Muscle of leg (tissue), 11 donors: ENCODE results near the gene CPB2. TPM values are rescaled to one million over a fixed set of nuclear protein-coding genes. Genes with fewer than 3 reads are reported as not detected.

Source experiments
- DNase-seq: peaks from one replicate; pipeline ENCODE4 v3.0.0; 2013
- H3K27ac ChIP-seq: one replicate; pipeline ENCODE4 v1.5.1; 2013; ENCODE audit warnings: mild to moderate bottlenecking, low read length, control low read depth
- H3K27me3 ChIP-seq: one replicate; pipeline ENCODE4 v1.6.1; 2013; ENCODE audit warnings: low read length; ENCODE audit not compliant: control insufficient read depth, insufficient read depth
- H3K36me3 ChIP-seq: one replicate; pipeline ENCODE4 v1.6.1; 2013; ENCODE audit warnings: low read length; ENCODE audit not compliant: control insufficient read depth, insufficient read depth
- H3K4me1 ChIP-seq: one replicate; pipeline ENCODE4 v1.6.1; 2013; ENCODE audit warnings: low read length; ENCODE audit not compliant: control insufficient read depth, insufficient read depth
- H3K4me3 ChIP-seq: one replicate; pipeline ENCODE4 v1.5.1; 2013; ENCODE audit warnings: low read length, control low read depth
- H3K9me3 ChIP-seq: replicated peaks from 2 replicates; pipeline ENCODE4 v1.6.1; 2013; ENCODE audit warnings: low read depth, low read length; ENCODE audit not compliant: control insufficient read depth
- WGBS: methylation state at CpG from one replicate; pipeline ENCODE4 v1.1.5; 2013; ENCODE audit warnings: missing lambda C conversion rate; ENCODE audit not compliant: insufficient coverage; 5-methylcytosine and 5-hydroxymethylcytosine counted together
- polyA plus RNA-seq, 8 donors: library from polyadenylated mRNA; unstranded; fragments of 120-200 nt; gene quantifications; one replicate each; pipeline versions ENCODE4 v1.2.1 to v1.2.3, GENCODE V29; 2013; ENCODE audit warnings: inconsistent platforms in 1 of 8, low replicate concordance in 1 of 8; ENCODE audit not compliant: insufficient read length in 8 of 8, insufficient read depth in 1 of 8
- total RNA-seq: library from RNA; stranded (reverse); fragments of 120-200 nt; gene quantifications from one replicate; pipeline ENCODE4 v1.2.4, GENCODE V29; 2013

The CPB2 gene
- total and polyA plus RNA-seq, 9 donors: 0.09 to 0.54 (median 0.12) TPM; not detected in 4

DNA sequence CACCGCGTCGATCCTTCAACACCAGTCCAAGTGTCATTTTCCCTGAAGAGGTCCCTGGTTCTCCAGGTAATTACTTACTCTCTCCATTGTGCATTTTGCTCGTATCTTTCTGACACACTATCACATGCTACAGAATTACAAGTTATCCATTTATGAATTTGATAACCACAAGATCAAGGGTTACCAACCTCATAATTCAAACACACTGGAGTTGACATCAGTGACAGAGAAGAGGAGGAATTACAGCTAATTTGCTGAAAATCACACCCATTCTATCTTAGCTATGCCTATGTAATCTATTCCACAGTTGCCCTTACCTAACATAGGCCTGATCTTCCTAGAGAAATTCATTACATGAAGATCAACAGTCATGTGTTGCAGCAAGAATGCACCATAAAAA is 66.5 kb downstream of the CPB2 start:
- no peaks in the 10 kb centered on the region for H3K27me3 ChIP-seq
- H3K4me3 ChIP-seq: no peak overlapping the region
- H3K9me3 ChIP-seq: no peaks in the 10 kb centered on the region
- 100% methylated on average over 4 of the region's 4 CpGs for WGBS
- H3K4me1 ChIP-seq: no peaks in the 10 kb centered on the region
- DNase-seq: no peak
- H3K36me3 ChIP-seq: peaks cover 6% of the 10 kb centered on the region
- H3K27ac ChIP-seq: no peak overlapping the region

DNA sequence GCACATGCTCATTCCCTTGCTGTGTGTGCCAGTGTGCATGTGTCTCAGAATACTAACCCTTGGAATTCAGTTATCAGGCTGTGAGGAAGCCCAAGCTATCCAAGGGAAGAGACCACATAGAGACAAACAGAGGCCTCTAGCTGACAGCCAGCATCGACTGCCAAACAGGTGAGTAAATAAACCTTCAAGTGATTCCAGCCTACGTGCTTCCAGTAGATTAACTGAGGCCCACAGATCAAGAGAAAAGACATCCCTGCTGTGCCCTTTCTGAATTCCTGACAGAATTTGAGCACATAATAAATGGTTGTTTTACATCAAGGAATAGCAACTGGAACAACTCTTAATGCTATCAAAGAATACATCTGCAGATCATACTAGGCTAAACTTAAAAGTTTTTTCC is 69.8 kb downstream of the CPB2 start:
- Histone ChIP-seq H3K4me1 (no peaks in the 10 kb centered on the region), H3K27me3 (no peaks in the 10 kb centered on the region), H3K9me3 (no peaks in the 10 kb centered on the region), H3K4me3 (no peak overlapping the region), H3K27ac (no peak overlapping the region), H3K36me3 (peaks cover 6% of the 10 kb centered on the region)
- 100% methylated on average over 1 of the region's 2 CpGs for WGBS
- no peak for DNase-seq

DNA sequence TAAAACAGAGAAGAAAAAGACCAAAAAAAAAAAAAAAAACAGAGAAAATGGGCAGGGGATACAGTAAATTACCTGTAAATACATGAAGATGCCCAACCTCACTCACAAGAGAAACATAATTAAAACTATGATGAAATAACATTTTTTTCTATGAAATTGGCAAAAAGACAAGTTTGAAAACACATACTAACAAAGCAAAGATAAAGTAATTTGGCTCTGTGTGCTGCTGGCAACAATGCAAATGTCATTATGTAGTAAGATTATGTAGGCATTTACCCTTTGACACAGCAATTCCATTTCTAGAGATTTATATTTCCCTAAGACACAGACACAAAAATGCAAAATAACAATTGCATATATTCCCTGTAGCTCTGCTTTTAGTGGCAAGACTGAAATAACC is 72.5 kb downstream of the CPB2 start:
- Histone ChIP-seq H3K27me3 (no peaks in the 10 kb centered on the region), H3K4me3 (no peak overlapping the region), H3K27ac (no peak overlapping the region), H3K4me1 (no peaks in the 10 kb centered on the region), H3K9me3 (no peaks in the 10 kb centered on the region), H3K36me3 (peaks cover 3% of the 10 kb centered on the region)
- no peak for DNase-seq

DNA sequence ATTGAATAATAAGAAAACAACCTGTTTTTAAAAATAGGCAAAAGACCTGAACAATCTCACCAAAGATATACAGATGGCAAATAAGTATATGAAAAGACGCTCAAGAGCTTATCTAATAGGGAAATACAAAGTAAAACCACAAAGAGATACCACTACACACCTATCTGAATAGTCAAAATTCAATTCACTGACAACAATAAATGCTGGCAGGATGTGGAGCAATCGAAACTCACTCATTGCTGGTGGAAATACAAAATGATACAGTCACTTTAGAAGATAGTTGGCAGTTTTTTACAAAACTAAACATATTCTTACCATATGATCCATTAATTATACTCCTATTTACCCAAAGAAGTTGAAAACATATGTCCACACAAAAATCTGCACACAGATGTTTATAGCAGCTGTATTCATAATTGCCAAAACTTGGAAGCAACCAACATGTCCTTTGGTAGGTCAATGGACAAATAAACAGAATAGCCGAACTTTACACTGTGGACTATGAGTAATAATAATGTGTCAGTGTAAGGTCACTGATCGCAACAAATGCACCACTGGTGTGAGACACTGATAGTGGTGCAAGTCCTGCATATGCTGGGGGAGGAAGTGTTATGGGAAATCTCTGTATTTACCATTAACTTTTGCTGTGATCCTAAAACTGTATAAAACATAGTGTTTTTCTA is 73.1 kb downstream of the CPB2 start:
- no peak overlapping the region for H3K27ac ChIP-seq
- 89% methylated on average over 2 of the region's 4 CpGs for WGBS
- H3K27me3 ChIP-seq: no peaks in the 10 kb centered on the region
- no peak overlapping the region for H3K4me3 ChIP-seq
- no peak for DNase-seq
- no peaks in the 10 kb centered on the region for H3K9me3 ChIP-seq
- no peaks in the 10 kb centered on the region for H3K4me1 ChIP-seq
- H3K36me3 ChIP-seq: peaks cover 3% of the 10 kb centered on the region

DNA sequence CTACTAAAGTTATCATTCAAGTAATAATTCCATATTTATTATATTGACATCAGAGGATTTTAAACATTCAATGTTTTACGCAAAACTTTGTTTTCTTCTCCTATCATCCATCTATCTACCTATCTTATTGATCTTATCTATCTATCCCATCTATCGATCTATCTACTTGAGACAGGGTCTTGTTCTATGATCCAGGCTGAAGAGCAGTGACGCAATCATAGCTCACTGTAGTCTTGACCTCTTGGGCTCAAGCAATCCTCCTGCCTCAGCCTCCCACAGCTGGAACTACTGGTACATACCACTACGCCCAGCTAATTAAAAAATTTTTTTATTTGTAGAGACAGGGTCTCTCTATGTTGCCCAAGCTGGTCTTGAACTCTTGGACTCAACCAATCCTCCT is 79.7 kb downstream of the CPB2 start:
- H3K4me3 ChIP-seq: no peak overlapping the region
- H3K27me3 ChIP-seq: no peaks in the 10 kb centered on the region
- WGBS: 100% methylated on average over 2 of the region's 4 CpGs
- H3K4me1 ChIP-seq: no peaks in the 10 kb centered on the region
- H3K36me3 ChIP-seq: peaks cover 2% of the 10 kb centered on the region
- DNase-seq: no peak
- no peaks in the 10 kb centered on the region for H3K9me3 ChIP-seq
- no peak overlapping the region for H3K27ac ChIP-seq

DNA sequence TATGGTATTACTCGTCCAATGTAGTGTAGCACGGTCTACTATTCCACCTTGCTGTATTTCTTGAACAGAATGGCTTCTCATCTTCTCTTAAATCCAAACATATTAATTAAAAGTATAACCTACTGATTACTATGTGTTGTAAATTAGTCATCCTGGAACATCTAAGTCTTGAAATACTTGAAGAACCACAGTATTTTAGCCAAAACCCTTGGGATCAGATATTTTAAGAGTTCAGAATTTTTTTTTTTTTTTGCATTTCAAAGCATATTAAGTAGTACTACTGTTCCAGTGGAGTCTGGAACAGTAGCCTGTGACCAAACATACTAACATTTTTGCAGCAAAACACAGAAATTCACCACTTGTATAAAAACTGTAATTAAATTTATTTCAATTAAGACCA is 82.4 kb downstream of the CPB2 start:
- Histone ChIP-seq H3K9me3 (no peaks in the 10 kb centered on the region), H3K4me3 (no peak overlapping the region), H3K27ac (no peak overlapping the region), H3K36me3 (peaks cover 8% of the 10 kb centered on the region), H3K4me1 (no peaks in the 10 kb centered on the region), H3K27me3 (no peaks in the 10 kb centered on the region)
- no CpG with 5 or more reads among the region's 2 CpGs for WGBS
- DNase-seq: no peak

DNA sequence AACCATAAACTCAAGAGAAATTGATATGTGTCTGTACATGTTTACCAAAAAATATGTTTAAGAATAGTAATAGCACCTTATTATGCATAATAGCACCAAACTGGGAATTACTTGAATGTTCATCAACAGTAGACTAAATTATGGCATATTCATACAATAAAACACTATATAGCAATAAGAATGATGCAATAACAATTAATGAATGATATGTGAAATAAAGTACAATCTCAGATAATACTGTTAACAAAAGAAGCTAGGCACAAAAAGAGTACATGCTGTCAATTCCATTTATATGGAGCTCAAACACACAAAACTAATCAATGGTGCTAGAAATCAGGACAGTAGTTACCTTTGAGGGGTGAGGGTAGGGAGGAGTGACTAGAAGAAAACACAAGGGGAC is 88.6 kb downstream of the CPB2 start:
- no peaks in the 10 kb centered on the region for H3K9me3 ChIP-seq
- no peaks in the 10 kb centered on the region for H3K4me1 ChIP-seq
- H3K27me3 ChIP-seq: no peaks in the 10 kb centered on the region
- DNase-seq: no peak
- no peak overlapping the region for H3K4me3 ChIP-seq
- peaks cover 10% of the 10 kb centered on the region for H3K36me3 ChIP-seq
- no peak overlapping the region for H3K27ac ChIP-seq

DNA sequence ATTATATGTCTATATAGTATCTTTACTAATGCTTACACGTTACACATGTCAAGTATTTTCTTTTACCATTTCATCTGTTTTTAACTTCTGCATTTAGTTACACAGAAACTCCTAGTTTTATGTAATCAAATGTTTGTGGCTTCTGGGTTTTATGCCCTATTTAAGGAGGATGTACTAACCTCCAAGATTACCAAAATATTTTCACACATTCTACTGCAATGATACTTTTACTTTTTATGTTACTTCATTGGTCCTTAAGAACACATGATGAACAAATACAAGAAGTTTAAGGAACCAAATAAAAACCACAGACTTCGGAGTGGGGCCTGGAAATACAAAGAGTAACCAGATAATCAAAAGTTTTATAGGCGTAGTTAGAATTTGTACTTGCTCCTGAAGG is 89.5 kb downstream of the CPB2 start:
- H3K27me3 ChIP-seq: no peaks in the 10 kb centered on the region
- peaks cover 13% of the 10 kb centered on the region for H3K36me3 ChIP-seq
- H3K4me3 ChIP-seq: no peak overlapping the region
- no peaks in the 10 kb centered on the region for H3K9me3 ChIP-seq
- no CpG with 5 or more reads among the region's 3 CpGs for WGBS
- DNase-seq: no peak
- no peak overlapping the region for H3K27ac ChIP-seq
- H3K4me1 ChIP-seq: no peaks in the 10 kb centered on the region

DNA sequence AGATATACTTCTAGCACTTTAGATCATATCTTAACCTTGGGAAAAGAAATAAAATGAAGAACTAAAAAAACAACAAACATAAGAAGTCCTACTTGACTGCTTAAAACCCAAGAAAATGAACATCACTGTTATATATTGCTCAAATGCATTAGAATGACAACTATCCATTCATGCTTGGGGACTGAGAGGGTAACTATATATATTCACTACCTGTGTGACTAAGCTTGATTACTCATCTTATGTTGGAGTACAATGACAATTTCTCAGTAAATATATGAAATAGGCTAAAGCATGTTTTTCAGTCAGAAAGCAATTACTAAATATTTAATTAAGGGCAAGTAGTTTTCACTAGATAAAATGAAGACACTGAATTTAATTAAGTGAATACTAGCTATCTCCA is 92.4 kb downstream of the CPB2 start:
- DNase-seq: no peak
- Histone ChIP-seq H3K4me3 (no peak overlapping the region), H3K9me3 (no peaks in the 10 kb centered on the region), H3K27me3 (no peaks in the 10 kb centered on the region), H3K36me3 (peaks cover 8% of the 10 kb centered on the region), H3K27ac (no peak overlapping the region), H3K4me1 (no peaks in the 10 kb centered on the region)

DNA sequence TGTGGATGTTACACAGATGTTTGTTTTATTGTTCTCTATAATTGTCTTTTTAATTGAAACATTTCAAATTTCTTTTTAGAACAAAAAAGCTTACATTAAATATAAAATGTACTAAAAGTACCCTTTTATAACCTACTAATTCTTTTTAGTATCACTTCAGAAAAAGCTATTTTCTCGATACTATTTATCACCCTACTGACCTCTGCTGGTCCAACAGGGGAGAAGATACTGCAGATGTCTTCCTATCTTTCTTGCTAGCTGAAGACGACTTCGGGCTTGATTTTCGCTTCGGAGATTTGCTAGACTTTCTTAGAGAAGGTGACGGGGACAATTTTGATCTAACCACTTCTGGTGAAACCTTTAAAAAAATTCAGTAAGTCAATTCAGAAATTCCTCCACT is 94.7 kb downstream of the CPB2 start:
- no peaks in the 10 kb centered on the region for H3K9me3 ChIP-seq
- no peaks in the 10 kb centered on the region for H3K27me3 ChIP-seq
- H3K36me3 ChIP-seq: peaks cover 15% of the 10 kb centered on the region
- no peaks in the 10 kb centered on the region for H3K4me1 ChIP-seq
- H3K27ac ChIP-seq: no peak overlapping the region
- H3K4me3 ChIP-seq: no peak overlapping the region
- DNase-seq: peak; percentile 7
- 33% methylated on average over 1 of the region's 6 CpGs for WGBS

DNA sequence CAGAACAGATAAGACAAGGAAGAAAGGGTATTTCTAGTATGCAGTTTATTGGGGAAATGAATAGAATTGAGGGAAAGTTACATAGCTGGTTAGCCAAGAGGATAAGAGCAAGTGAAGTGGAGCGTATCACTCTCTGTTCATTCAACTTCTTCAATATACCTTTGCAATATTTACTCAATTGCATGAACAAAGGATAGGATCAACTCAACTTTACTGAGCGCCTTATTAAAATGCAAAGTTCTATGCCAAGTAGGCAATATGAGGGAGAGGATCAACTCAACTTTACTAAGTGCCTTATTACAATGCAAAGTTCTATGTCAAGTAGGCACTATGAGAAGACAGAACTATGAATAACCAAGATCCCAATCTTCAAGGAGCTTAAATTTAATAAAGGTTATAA is 96.2 kb downstream of the CPB2 start:
- no CpG with 5 or more reads among the region's 2 CpGs for WGBS

More for the DNA sequence above, 96.2 kb downstream of the CPB2 start:
- H3K9me3 ChIP-seq: no peaks in the 10 kb centered on the region
- H3K36me3 ChIP-seq: peaks cover 15% of the 10 kb centered on the region
- no peaks in the 10 kb centered on the region for H3K4me1 ChIP-seq
- no peak overlapping the region for H3K27ac ChIP-seq
- H3K27me3 ChIP-seq: no peaks in the 10 kb centered on the region
- DNase-seq: no peak
- H3K4me3 ChIP-seq: no peak overlapping the region
